Measurements from ENCODE around the gene GNPTAB. TPM values are rescaled to one million over a fixed set of nuclear protein-coding genes. Genes with fewer than 3 reads are reported as not detected.
"Not testable (repeated sequence)": the region's sequence is repeated elsewhere in the genome, so short reads cannot be mapped to it uniquely, and the experiment has no call there.

Gene GNPTAB
- total and polyA plus RNA-seq, 2 donors (not counting 1 experiment from before 2014, with no cell fraction given), result 10.4 to 79.4 TPM

GRCh38 chr12:101857043-101857558 is 26.3 kb upstream of the GNPTAB start:
- Histone ChIP-seq H3K79me2 (ENCODE audit: control insufficient read depth, insufficient read depth, low read length) (no peaks in the 10 kb centered on the region), H4K20me1 (ENCODE audit: control insufficient read depth, insufficient read depth, low read length, poor library complexity, severe bottlenecking) (no peaks in the 10 kb centered on the region), H3K27me3 (replicated peaks in 1 of 4; ENCODE audit: control extremely low read depth in 1 of 4, control insufficient read depth in 3 of 4, insufficient read depth in 4 of 4, low read length in 3 of 4) (no peaks in the 10 kb centered on the region), H3K9ac (ENCODE audit: low read length) (no peak overlapping the region), H3K4me3 (ENCODE audit: control extremely low read depth in 1 of 5, extremely low read depth in 1 of 5, insufficient read depth in 1 of 5, low read depth in 2 of 5, low read length in 4 of 5) (no peak overlapping the region), H3K9me3 (ENCODE audit: control extremely low read depth in 1 of 3, control insufficient read depth in 2 of 3, insufficient read depth in 1 of 3, low read length in 2 of 3) (peaks cover 0 to 2% (median 0%) of the 10 kb centered on the region in 3 donors), H3K27ac (ENCODE audit: low read length in 2 of 2) (no peak overlapping the region), H2AFZ (ENCODE audit: insufficient read depth, low read depth, low read length, poor library complexity, severe bottlenecking) (no peak overlapping the region), H3K36me3 (replicated peaks in 1 of 2; ENCODE audit: control extremely low read depth in 1 of 2, control insufficient read depth in 1 of 2, extremely low read depth in 1 of 2, insufficient read depth in 2 of 2, low read length in 1 of 2) (no peaks in the 10 kb centered on the region), H3K4me2 (replicated peaks; ENCODE audit: low read depth, low read length, poor library complexity, severe bottlenecking) (no peak overlapping the region), H3K4me1 (ENCODE audit: control insufficient read depth in 2 of 2, insufficient read depth in 2 of 2, low read length in 2 of 2) (peaks cover 16% of the 10 kb centered on the region in 2 donors)
- peaks cover 27% of the 10 kb centered on the region for H3K4me1 Mint-ChIP-seq
- intact Hi-C loops (cut with micrococcal nuclease), result no loop called here
- TF ChIP-seq EZH2 (IDR thresholded peaks at IDR 0.05; ENCODE audit: borderline replicate concordance, insufficient read depth, low read depth, low read length, poor library complexity, severe bottlenecking), result no peak
- TF ChIP-seq, protein P1, sequence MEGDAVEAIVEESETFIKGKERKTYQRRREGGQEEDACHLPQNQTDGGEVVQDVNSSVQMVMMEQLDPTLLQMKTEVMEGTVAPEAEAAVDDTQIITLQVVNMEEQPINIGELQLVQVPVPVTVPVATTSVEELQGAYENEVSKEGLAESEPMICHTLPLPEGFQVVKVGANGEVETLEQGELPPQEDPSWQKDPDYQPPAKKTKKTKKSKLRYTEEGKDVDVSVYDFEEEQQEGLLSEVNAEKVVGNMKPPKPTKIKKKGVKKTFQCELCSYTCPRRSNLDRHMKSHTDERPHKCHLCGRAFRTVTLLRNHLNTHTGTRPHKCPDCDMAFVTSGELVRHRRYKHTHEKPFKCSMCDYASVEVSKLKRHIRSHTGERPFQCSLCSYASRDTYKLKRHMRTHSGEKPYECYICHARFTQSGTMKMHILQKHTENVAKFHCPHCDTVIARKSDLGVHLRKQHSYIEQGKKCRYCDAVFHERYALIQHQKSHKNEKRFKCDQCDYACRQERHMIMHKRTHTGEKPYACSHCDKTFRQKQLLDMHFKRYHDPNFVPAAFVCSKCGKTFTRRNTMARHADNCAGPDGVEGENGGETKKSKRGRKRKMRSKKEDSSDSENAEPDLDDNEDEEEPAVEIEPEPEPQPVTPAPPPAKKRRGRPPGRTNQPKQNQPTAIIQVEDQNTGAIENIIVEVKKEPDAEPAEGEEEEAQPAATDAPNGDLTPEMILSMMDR (IDR thresholded peaks at IDR 0.05), result no peak
- no peak for DNase-seq
- ChIA-PET POLR2A (no interaction called here), CTCF (interaction anchor here (1.3 kb wide), 1 partner anchor 373 kb away, joined by 3 read pairs; no protein-coding TSS in a partner anchor)
- ATAC-seq (ENCODE audit: low read depth), result no peak
- no CpG with 5 or more reads among the region's 1 CpG for WGBS (ENCODE audit: insufficient coverage)
- H3K27ac Mint-ChIP-seq, result no peak overlapping the region
- H3K9me3 Mint-ChIP-seq (ENCODE audit: insufficient read depth), result no peaks in the 10 kb centered on the region
- no peaks in the 10 kb centered on the region for H3K27me3 Mint-ChIP-seq
- H3K4me3 Mint-ChIP-seq, result no peak overlapping the region

DNA sequence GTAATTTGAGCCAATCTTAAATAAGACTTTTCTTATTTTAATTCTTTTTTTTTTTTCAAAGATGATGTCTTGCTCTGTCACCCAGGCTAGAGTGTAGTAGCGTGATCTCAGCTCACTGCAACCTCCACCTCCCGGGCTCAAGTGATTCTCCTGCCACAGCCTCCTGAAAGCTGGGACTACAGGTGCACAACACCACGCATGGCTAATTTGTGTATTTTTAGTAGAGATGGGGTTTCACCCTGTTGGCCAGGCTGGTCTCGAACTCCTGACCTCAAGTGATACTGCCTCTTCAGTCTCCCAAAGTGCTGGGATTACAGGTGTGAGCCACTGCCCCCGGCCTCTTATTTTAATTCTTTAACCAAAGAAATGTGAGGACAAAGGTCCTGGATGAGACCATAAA is 25.9 kb upstream of the GNPTAB start:
- ATAC-seq (ENCODE audit: low read depth); H3K9ac ChIP-seq (ENCODE audit: low read length); H3K27me3 Mint-ChIP-seq; H3K4me3 Mint-ChIP-seq; H3K36me3 ChIP-seq (replicated peaks in 1 of 2; ENCODE audit: control extremely low read depth in 1 of 2, control insufficient read depth in 1 of 2, extremely low read depth in 1 of 2, insufficient read depth in 2 of 2, low read length in 1 of 2); H3K27me3 ChIP-seq (replicated peaks in 1 of 4; ENCODE audit: control extremely low read depth in 1 of 4, control insufficient read depth in 3 of 4, insufficient read depth in 4 of 4, low read length in 3 of 4); POLR2A ChIA-PET; H3K4me2 ChIP-seq (replicated peaks; ENCODE audit: low read depth, low read length, poor library complexity, severe bottlenecking); DNase-seq; H3K79me2 ChIP-seq (ENCODE audit: control insufficient read depth, insufficient read depth, low read length); H3K9me3 ChIP-seq (ENCODE audit: control extremely low read depth in 1 of 3, control insufficient read depth in 2 of 3, insufficient read depth in 1 of 3, low read length in 2 of 3); H3K4me3 ChIP-seq (ENCODE audit: control extremely low read depth in 1 of 5, extremely low read depth in 1 of 5, insufficient read depth in 1 of 5, low read depth in 2 of 5, low read length in 4 of 5); H3K27ac Mint-ChIP-seq; H3K27ac ChIP-seq (ENCODE audit: low read length in 2 of 2); H3K9me3 Mint-ChIP-seq (ENCODE audit: insufficient read depth); H4K20me1 ChIP-seq (ENCODE audit: control insufficient read depth, insufficient read depth, low read length, poor library complexity, severe bottlenecking); intact Hi-C loops (cut with micrococcal nuclease); H2AFZ ChIP-seq (ENCODE audit: insufficient read depth, low read depth, low read length, poor library complexity, severe bottlenecking): not testable (repeated sequence)
- 29% methylated on average over 1 of the region's 5 CpGs for WGBS (ENCODE audit: insufficient coverage)
- CTCF ChIA-PET, result interaction anchor here (1.3 to 1.9 kb wide), 2 partner anchors 17 to 373 kb away, joined by 3 to 10 read pairs; no protein-coding TSS in a partner anchor
- peaks cover 27% of the 10 kb centered on the region for H3K4me1 Mint-ChIP-seq
- peaks cover 16% of the 10 kb centered on the region in 2 donors for H3K4me1 ChIP-seq (ENCODE audit: control insufficient read depth in 2 of 2, insufficient read depth in 2 of 2, low read length in 2 of 2)
